OCI-LY7 (cell line): ENCODE measurements around the gene APOBEC3H. TPM values are rescaled to one million over a fixed set of nuclear protein-coding genes. Genes with fewer than 3 reads are reported as not detected.

Source experiments
- BruUV-seq: library from RNA; stranded (reverse); fragments of 400-500 nt; replicated peaks from 2 replicates; lab custom pipeline; 2021; lab: Mats Ljungman, UMichigan
- CTCF ChIA-PET: fragments of 300-600 bp; sonication (Branson Sonifier 250); formaldehyde crosslinking; loops from one replicate; lab custom pipeline; 2022; ENCODE audit warnings: antibody characterized with exemption; ENCODE audit not compliant: unreplicated experiment; lab: Charles Lee
- POLR2A ChIA-PET: fragments of 300-600 bp; sonication (Branson Sonifier 250); formaldehyde crosslinking; loops from one replicate; lab custom pipeline; 2022; ENCODE audit warnings: antibody characterized with exemption; lab: Charles Lee
- DNase-seq: peaks from one replicate; pipeline ENCODE4 v3.0.0-alpha.2; 2015; ENCODE audit warnings: low spot score
- H2AFZ ChIP-seq: fragments of 200-600 bp; sonication (generic), shearing (Covaris generic); 2 replicates; pipeline ENCODE4 v1.6.1; 2014; ENCODE audit warnings: mild to moderate bottlenecking, antibody characterized with exemption, low read length, moderate library complexity
- H3K27ac ChIP-seq: fragments of 200-600 bp; sonication (generic); 2 replicates; pipeline ENCODE4 v1.5.1; 2014; ENCODE audit warnings: mixed run types, low read depth, mild to moderate bottlenecking, moderate library complexity, low read length, inconsistent platforms; ENCODE audit not compliant: poor library complexity, severe bottlenecking
- H3K36me3 ChIP-seq: fragments of 200-600 bp; sonication (generic); 2 replicates; pipeline ENCODE4 v1.6.1; 2014; ENCODE audit warnings: mild to moderate bottlenecking, antibody characterized with exemption, low read length, moderate library complexity, mixed read lengths; ENCODE audit not compliant: insufficient read depth
- H3K4me1 ChIP-seq: fragments of 200-600 bp; sonication (generic); 2 replicates; pipeline ENCODE4 v1.5.1; 2014; ENCODE audit warnings: mild to moderate bottlenecking, low read length; ENCODE audit not compliant: insufficient read depth, poor library complexity, severe bottlenecking
- H3K4me2 ChIP-seq: fragments of 200-600 bp; sonication (generic); 2 replicates; pipeline ENCODE4 v1.6.1; 2014; ENCODE audit warnings: mild to moderate bottlenecking, low read length
- H3K4me3 ChIP-seq: fragments of 200-600 bp; sonication (generic); 2 replicates; pipeline ENCODE4 v1.5.1; 2014; ENCODE audit warnings: mild to moderate bottlenecking, low read depth, low read length; ENCODE audit not compliant: poor library complexity, severe bottlenecking
- H3K79me2 ChIP-seq: fragments of 200-600 bp; sonication (generic); 2 replicates; pipeline ENCODE4 v1.6.1; 2016; ENCODE audit warnings: low read depth, mild to moderate bottlenecking, low read length, moderate library complexity, mixed read lengths; ENCODE audit not compliant: insufficient read depth
- H3K9me2 ChIP-seq: fragments of 200-600 bp; sonication (generic); 2 replicates; pipeline ENCODE4 v1.6.1; 2016; ENCODE audit warnings: mild to moderate bottlenecking, low read length, mixed read lengths; ENCODE audit not compliant: insufficient read depth
- H3K9me3 ChIP-seq: fragments of 200-600 bp; sonication (generic); 2 replicates; pipeline ENCODE4 v1.6.1; 2014; ENCODE audit warnings: mild to moderate bottlenecking, mixed run types, low read length, mixed read lengths
- H4K20me1 ChIP-seq: fragments of 200-600 bp; sonication (generic); 2 replicates; pipeline ENCODE4 v1.6.1; 2014; ENCODE audit warnings: mild to moderate bottlenecking, antibody characterized with exemption, low read length, moderate library complexity, mixed read lengths; ENCODE audit not compliant: insufficient read depth
- EZH2phosphoT487 ChIP-seq: fragments of 200-600 bp; sonication (generic); IDR thresholded peaks from 2 replicates; pipeline ENCODE4 v1.6.1; 2018; ENCODE audit warnings: low read depth, borderline replicate concordance, mild to moderate bottlenecking, mixed run types, antibody characterized with exemption, low read length, moderate library complexity, mixed read lengths
- intact Hi-C: fragments of 100-400 bp; cut with micrococcal nuclease; formaldehyde crosslinking; loops from one replicate; pipeline ENCODE4 v1.10.0; 2022; ENCODE audit not compliant: unreplicated experiment
- total RNA-seq, 2 experiments: library from RNA; depleted of rRNA in 1 of 2; stranded (reverse); fragments of >200 nt in 1 of 2; shearing (Covaris generic) in 1 of 2; gene quantifications; 2 replicates each; pipeline ENCODE4 v1.2.3, GENCODE V29; 2014 to 2022
- TF ChIP-seq, protein P1 (sequence below): fragments of 200-600 bp; sonication (generic); conservative IDR thresholded peaks from 2 replicates; pipeline ENCODE4 v1.5.1; 2014; ENCODE audit warnings: mild to moderate bottlenecking, antibody characterized with exemption, low read length, moderate library complexity, mixed read lengths

The APOBEC3H gene
- total RNA-seq, 2 experiments from 2014 or later = 0.99 to 1.2 TPM

DNA sequence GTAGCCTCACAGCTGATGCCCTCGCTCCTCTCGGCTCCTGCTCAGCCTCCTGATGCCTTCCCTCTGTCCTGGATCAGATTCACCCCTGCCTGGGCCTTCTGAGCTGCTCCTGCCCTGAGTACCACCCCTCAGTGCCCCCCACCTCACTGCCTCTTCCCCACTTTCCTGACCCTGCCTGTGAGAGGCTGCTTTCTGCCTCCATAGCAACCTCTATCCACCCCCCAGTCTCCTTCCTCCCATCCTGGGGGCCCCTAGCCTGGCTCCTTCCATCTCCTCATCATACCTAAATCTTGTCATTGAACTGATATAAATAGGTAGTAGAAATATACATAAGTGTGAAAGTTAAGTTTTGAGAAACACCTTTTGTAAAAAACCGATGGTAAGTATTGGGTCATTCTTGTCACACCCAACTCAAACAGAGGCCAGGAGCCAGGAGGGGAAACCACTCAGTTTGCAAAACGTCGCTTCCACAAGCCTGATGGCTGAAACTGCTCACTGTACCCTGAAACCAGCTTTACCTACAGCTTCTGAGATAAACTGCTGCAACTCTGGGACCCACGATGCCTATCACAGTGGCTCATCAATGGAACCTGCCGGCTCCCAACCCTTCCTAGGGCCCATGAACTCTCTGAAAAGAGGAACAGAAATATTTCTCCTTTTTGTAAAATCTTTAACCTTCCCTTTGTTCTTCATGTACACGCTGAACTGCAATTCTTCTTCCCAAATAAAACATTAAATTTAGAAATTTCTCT lies 4.8 kb upstream of the APOBEC3H start:
- no peaks in the 10 kb centered on the region for H3K9me3 ChIP-seq
- peaks cover 28% of the 10 kb centered on the region for H3K4me1 ChIP-seq
- intact Hi-C loops = no loop called here
- no peak overlapping the region for H3K27ac ChIP-seq
- BruUV-seq = no TSS peak
- no peaks in the 10 kb centered on the region for H3K79me2 ChIP-seq
- no peak for DNase-seq
- CTCF ChIA-PET = no interaction called here
- no peak overlapping the region for H3K4me3 ChIP-seq
- H3K4me2 ChIP-seq = no peak overlapping the region
- no peaks in the 10 kb centered on the region for H3K9me2 ChIP-seq
- H2AFZ ChIP-seq = peak overlapping the region; percentile 7; the same call in 1 of the 2 replicates
- H4K20me1 ChIP-seq = no peaks in the 10 kb centered on the region
- TF ChIP-seq, protein P1, sequence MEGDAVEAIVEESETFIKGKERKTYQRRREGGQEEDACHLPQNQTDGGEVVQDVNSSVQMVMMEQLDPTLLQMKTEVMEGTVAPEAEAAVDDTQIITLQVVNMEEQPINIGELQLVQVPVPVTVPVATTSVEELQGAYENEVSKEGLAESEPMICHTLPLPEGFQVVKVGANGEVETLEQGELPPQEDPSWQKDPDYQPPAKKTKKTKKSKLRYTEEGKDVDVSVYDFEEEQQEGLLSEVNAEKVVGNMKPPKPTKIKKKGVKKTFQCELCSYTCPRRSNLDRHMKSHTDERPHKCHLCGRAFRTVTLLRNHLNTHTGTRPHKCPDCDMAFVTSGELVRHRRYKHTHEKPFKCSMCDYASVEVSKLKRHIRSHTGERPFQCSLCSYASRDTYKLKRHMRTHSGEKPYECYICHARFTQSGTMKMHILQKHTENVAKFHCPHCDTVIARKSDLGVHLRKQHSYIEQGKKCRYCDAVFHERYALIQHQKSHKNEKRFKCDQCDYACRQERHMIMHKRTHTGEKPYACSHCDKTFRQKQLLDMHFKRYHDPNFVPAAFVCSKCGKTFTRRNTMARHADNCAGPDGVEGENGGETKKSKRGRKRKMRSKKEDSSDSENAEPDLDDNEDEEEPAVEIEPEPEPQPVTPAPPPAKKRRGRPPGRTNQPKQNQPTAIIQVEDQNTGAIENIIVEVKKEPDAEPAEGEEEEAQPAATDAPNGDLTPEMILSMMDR = no peak
- TF ChIP-seq EZH2phosphoT487 = no peak
- POLR2A ChIA-PET = no interaction called here
- no peaks in the 10 kb centered on the region for H3K36me3 ChIP-seq

GRCh38 chr22:39094717-39095389 lies 2.2 kb upstream of the APOBEC3H start:
- TF ChIP-seq EZH2phosphoT487 = no peak
- TF ChIP-seq, protein P1 = no peak
- DNase-seq = no peak
- CTCF ChIA-PET = no interaction called here
- no peaks in the 10 kb centered on the region for H3K9me3 ChIP-seq
- H4K20me1 ChIP-seq = no peaks in the 10 kb centered on the region
- no peak overlapping the region for H3K27ac ChIP-seq
- H3K79me2 ChIP-seq = no peaks in the 10 kb centered on the region
- intact Hi-C loops = no loop called here
- peaks cover 52% of the 10 kb centered on the region for H3K4me1 ChIP-seq
- POLR2A ChIA-PET = interaction anchor here (1.1 kb wide), 1 partner anchor 58 kb away, joined by 3 read pairs; no protein-coding TSS in a partner anchor
- no peak overlapping the region for H3K4me3 ChIP-seq
- no TSS peak for BruUV-seq
- no peaks in the 10 kb centered on the region for H3K36me3 ChIP-seq
- H2AFZ ChIP-seq = no peak overlapping the region
- no peak overlapping the region for H3K4me2 ChIP-seq
- no peaks in the 10 kb centered on the region for H3K9me2 ChIP-seq

DNA sequence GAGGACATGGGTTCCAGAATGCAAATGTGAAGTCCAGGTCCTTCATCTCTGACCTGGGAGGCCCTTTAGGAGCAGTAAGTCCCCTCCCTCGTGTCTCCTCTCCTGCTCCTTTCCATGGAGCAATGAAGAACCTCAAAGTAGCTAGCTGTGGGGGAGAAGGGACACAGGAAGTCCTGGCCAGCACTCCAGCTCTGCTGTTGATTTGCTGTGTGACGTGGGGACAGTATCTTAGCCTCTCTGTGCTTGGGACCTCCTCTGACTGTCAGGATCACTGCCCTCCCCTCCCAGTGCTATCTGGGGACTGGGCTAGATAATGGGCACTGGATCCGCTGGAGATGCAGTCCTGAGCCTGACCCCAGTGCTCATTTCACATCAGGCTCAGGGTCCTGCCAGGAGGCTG lies 1.1 kb upstream of the APOBEC3H start:
- H3K4me1 ChIP-seq = peaks cover 46% of the 10 kb centered on the region
- CTCF ChIA-PET = no interaction called here
- intact Hi-C loops = no loop called here
- H2AFZ ChIP-seq = no peak overlapping the region
- no peak overlapping the region for H3K4me3 ChIP-seq
- H3K4me2 ChIP-seq = no peak overlapping the region
- no peak for TF ChIP-seq EZH2phosphoT487
- TF ChIP-seq, protein P1 = no peak
- H4K20me1 ChIP-seq = no peaks in the 10 kb centered on the region
- H3K9me2 ChIP-seq = no peaks in the 10 kb centered on the region
- BruUV-seq = no TSS peak
- H3K9me3 ChIP-seq = no peaks in the 10 kb centered on the region
- no peaks in the 10 kb centered on the region for H3K79me2 ChIP-seq
- DNase-seq = no peak
- POLR2A ChIA-PET = no interaction called here
- H3K27ac ChIP-seq = no peak overlapping the region
- H3K36me3 ChIP-seq = no peaks in the 10 kb centered on the region
